SK-N-SH treated with all-trans-retinoic acid at 6 μM for 48 hours (cell line): Measurements from ENCODE around the gene SLC12A4.

Source experiments
- ATAC-seq: fragments of 200-7000 bp; cut with Tn5 transposase; 3 replicates; pipeline ENCODE4 v1.9.1; 2020; ENCODE audit warnings: mild to moderate bottlenecking, moderate library complexity
- ARNTL ChIP-seq: fragments of 450-650 bp; formaldehyde crosslinking; IDR thresholded peaks from 2 replicates; pipeline ENCODE4 v1.5.0; 2020; ENCODE audit warnings: low read depth, mild to moderate bottlenecking, moderate library complexity, borderline replicate concordance
- BACH2 ChIP-seq: fragments of 250-450 bp; sonication (Bioruptor Pico); IDR thresholded peaks from 2 replicates; pipeline ENCODE4 v1.9.0; 2021; ENCODE audit warnings: mild to moderate bottlenecking, borderline replicate concordance
- ESRRG ChIP-seq: fragments of 250-450 bp; sonication (Bioruptor Pico); IDR thresholded peaks from 2 replicates; pipeline ENCODE4 v1.6.1; 2021; ENCODE audit warnings: mild to moderate bottlenecking
- GLIS3 ChIP-seq: fragments of 250-450 bp; sonication (Bioruptor Pico); IDR thresholded peaks from 2 replicates; pipeline ENCODE4 v1.5.0; 2020; ENCODE audit warnings: mild to moderate bottlenecking, moderate library complexity
- OSR1 ChIP-seq: fragments of 250-450 bp; sonication (Bioruptor Pico); IDR thresholded peaks from 2 replicates; pipeline ENCODE4 v1.8.0; 2022; ENCODE audit warnings: moderate library complexity, mild to moderate bottlenecking, inconsistent platforms
- PPARA ChIP-seq: fragments of 250-450 bp; sonication (Bioruptor Pico); IDR thresholded peaks from 2 replicates; pipeline ENCODE4 v1.5.0; 2020; ENCODE audit warnings: mild to moderate bottlenecking, borderline replicate concordance
- SNAI2 ChIP-seq: fragments of 250-450 bp; sonication (Bioruptor Pico); IDR thresholded peaks from 2 replicates; pipeline ENCODE4 v1.5.0; 2020; ENCODE audit warnings: mild to moderate bottlenecking, moderate library complexity
- TCF4 ChIP-seq: fragments of 250-450 bp; sonication (Bioruptor Pico); IDR thresholded peaks from 2 replicates; pipeline ENCODE4 v1.8.0; 2021; ENCODE audit warnings: mild to moderate bottlenecking, moderate library complexity, borderline replicate concordance
- ZC3H10 ChIP-seq: fragments of 250-450 bp; sonication (Bioruptor Pico); IDR thresholded peaks from 2 replicates; pipeline ENCODE4 v1.5.1; 2021; ENCODE audit warnings: mild to moderate bottlenecking, moderate library complexity
- ZNF565 ChIP-seq: fragments of 450-650 bp; formaldehyde crosslinking; conservative IDR thresholded peaks from 2 replicates; pipeline ENCODE4 v1.5.0; 2020; ENCODE audit warnings: low read depth, mild to moderate bottlenecking, moderate library complexity
- ZNF70 ChIP-seq: fragments of 450-650 bp; formaldehyde crosslinking; IDR thresholded peaks from 2 replicates; pipeline ENCODE4 v1.5.0; 2020; ENCODE audit warnings: mild to moderate bottlenecking, moderate library complexity
- ZNF8 ChIP-seq: fragments of 450-650 bp; formaldehyde crosslinking; IDR thresholded peaks from 2 replicates; pipeline ENCODE4 v1.5.0; 2020; ENCODE audit warnings: mild to moderate bottlenecking, moderate library complexity
- TF ChIP-seq, protein P1 (sequence below): fragments of 250-450 bp; sonication (Bioruptor Pico); IDR thresholded peaks from 2 replicates; pipeline ENCODE4 v1.5.1; 2021; ENCODE audit warnings: mild to moderate bottlenecking, moderate library complexity
- TF ChIP-seq, protein P2 (sequence below): fragments of 250-450 bp; sonication (Bioruptor Pico); IDR thresholded peaks from 2 replicates; pipeline ENCODE4 v1.5.0; 2020; ENCODE audit warnings: mild to moderate bottlenecking, moderate library complexity
- TF ChIP-seq, protein P3 (sequence below): fragments of 250-450 bp; sonication (Bioruptor Pico); IDR thresholded peaks from 2 replicates; pipeline ENCODE4 v1.5.1; 2020; ENCODE audit warnings: low read depth, mild to moderate bottlenecking, moderate library complexity
- TF ChIP-seq, protein P4 (sequence below): fragments of 250-450 bp; sonication (Bioruptor Pico); IDR thresholded peaks from 2 replicates; pipeline ENCODE4 v1.8.0; 2021; ENCODE audit warnings: low read depth, mild to moderate bottlenecking, moderate library complexity, borderline replicate concordance

The SLC12A4 gene

DNA sequence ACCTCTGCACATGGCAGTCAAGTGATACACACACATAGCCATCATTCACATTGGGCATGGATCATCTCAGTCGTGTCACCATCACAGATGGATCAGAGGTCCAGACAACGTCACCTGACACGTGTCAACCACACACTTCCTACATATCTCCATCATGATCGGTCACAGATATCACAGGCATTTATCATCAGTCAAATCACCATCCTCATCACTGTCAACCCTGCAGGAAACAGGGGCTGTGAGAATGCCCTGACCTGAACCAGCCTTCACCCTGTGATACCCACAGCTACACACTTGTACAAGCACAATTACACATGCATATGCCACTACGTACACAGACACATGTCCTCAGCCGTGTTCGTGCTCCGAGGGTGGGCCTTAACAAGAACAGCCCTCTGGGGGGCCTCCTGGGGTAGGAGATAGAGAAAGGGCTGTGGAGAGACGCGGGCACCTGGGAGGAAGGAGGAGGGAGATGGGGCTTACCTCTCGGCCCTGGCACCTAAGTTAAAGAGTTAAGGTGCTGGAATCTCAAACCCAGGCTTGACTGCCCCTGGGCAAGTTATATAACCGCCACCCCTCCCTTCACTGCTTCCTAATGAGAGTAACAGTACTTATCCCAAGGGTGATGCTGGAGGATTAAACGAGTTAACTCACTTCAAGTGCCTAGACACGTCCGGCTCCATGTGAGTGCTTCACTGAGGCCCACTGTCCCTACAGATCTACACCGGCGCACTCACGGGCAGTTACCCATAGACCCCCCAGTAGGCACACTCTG, 1.1 kb downstream of the SLC12A4 start:
- peak; percentile 7 for ATAC-seq
- TF ChIP-seq, protein P1, sequence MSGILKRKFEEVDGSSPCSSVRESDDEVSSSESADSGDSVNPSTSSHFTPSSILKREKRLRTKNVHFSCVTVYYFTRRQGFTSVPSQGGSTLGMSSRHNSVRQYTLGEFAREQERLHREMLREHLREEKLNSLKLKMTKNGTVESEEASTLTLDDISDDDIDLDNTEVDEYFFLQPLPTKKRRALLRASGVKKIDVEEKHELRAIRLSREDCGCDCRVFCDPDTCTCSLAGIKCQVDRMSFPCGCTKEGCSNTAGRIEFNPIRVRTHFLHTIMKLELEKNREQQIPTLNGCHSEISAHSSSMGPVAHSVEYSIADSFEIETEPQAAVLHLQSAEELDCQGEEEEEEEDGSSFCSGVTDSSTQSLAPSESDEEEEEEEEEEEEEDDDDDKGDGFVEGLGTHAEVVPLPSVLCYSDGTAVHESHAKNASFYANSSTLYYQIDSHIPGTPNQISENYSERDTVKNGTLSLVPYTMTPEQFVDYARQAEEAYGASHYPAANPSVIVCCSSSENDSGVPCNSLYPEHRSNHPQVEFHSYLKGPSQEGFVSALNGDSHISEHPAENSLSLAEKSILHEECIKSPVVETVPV (CRISPR knock-in tag): no peak
- TF ChIP-seq, protein P2, sequence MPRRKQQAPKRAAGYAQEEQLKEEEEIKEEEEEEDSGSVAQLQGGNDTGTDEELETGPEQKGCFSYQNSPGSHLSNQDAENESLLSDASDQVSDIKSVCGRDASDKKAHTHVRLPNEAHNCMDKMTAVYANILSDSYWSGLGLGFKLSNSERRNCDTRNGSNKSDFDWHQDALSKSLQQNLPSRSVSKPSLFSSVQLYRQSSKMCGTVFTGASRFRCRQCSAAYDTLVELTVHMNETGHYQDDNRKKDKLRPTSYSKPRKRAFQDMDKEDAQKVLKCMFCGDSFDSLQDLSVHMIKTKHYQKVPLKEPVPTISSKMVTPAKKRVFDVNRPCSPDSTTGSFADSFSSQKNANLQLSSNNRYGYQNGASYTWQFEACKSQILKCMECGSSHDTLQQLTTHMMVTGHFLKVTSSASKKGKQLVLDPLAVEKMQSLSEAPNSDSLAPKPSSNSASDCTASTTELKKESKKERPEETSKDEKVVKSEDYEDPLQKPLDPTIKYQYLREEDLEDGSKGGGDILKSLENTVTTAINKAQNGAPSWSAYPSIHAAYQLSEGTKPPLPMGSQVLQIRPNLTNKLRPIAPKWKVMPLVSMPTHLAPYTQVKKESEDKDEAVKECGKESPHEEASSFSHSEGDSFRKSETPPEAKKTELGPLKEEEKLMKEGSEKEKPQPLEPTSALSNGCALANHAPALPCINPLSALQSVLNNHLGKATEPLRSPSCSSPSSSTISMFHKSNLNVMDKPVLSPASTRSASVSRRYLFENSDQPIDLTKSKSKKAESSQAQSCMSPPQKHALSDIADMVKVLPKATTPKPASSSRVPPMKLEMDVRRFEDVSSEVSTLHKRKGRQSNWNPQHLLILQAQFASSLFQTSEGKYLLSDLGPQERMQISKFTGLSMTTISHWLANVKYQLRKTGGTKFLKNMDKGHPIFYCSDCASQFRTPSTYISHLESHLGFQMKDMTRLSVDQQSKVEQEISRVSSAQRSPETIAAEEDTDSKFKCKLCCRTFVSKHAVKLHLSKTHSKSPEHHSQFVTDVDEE: no peak
- TF ChIP-seq ESRRG (CRISPR knock-in tag) (no peak), ZNF70 (CRISPR knock-in tag) (no peak), ARNTL (CRISPR knock-in tag) (no peak), TCF4 (no peak), ZNF565 (CRISPR knock-in tag) (no peak), ZC3H10 (CRISPR knock-in tag) (no peak), SNAI2 (CRISPR knock-in tag) (no peak), GLIS3 (CRISPR knock-in tag) (no peak), OSR1 (no peak)
- TF ChIP-seq, protein P3, sequence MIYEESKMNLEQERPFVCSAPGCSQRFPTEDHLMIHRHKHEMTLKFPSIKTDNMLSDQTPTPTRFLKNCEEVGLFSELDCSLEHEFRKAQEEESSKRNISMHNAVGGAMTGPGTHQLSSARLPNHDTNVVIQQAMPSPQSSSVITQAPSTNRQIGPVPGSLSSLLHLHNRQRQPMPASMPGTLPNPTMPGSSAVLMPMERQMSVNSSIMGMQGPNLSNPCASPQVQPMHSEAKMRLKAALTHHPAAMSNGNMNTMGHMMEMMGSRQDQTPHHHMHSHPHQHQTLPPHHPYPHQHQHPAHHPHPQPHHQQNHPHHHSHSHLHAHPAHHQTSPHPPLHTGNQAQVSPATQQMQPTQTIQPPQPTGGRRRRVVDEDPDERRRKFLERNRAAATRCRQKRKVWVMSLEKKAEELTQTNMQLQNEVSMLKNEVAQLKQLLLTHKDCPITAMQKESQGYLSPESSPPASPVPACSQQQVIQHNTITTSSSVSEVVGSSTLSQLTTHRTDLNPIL: no peak

DNA sequence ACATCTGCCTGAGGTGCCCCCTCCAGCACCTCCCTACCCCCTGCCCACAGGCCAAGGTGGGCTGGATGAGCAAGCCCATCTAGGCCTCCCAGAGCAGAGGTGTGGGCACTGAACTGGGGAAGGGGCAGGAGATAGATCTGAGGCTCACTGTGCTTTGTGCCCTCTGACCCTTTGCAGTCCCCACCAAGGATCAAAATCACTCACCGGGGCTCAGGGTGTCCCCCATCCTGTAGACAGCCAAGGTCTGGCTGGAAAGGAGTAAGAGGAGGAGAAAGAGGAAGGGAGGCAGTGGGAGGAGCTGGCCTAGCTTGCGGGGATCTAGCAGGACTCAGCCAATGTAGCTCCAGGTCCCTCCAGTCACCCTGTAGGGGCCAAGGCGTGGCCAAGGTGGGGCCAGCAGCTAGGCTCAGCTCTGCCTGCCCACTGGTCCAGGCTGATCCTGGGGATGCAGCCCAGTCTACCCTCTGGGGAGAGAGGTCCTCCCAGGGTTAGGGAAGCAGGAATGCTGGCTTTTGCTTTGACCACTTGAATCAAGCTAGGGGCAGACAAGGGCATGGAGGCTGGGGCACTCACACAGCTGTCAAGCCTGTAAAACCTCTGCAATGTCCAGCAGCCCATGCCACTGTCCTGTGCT, 1.8 kb downstream of the SLC12A4 start:
- no peak for TF ChIP-seq ARNTL (CRISPR knock-in tag)
- TF ChIP-seq SNAI2 (CRISPR knock-in tag): no peak
- TF ChIP-seq BACH2 (CRISPR knock-in tag): no peak
- TF ChIP-seq, protein P4, sequence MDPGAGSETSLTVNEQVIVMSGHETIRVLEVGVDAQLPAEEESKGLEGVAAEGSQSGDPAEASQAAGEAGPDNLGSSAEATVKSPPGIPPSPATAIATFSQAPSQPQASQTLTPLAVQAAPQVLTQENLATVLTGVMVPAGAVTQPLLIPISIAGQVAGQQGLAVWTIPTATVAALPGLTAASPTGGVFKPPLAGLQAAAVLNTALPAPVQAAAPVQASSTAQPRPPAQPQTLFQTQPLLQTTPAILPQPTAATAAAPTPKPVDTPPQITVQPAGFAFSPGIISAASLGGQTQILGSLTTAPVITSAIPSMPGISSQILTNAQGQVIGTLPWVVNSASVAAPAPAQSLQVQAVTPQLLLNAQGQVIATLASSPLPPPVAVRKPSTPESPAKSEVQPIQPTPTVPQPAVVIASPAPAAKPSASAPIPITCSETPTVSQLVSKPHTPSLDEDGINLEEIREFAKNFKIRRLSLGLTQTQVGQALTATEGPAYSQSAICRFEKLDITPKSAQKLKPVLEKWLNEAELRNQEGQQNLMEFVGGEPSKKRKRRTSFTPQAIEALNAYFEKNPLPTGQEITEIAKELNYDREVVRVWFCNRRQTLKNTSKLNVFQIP (CRISPR knock-in tag): no peak
- TF ChIP-seq PPARA (CRISPR knock-in tag): no peak
- TF ChIP-seq, all 23 proteins: peak for 0
- ATAC-seq: peak; percentile 14

DNA sequence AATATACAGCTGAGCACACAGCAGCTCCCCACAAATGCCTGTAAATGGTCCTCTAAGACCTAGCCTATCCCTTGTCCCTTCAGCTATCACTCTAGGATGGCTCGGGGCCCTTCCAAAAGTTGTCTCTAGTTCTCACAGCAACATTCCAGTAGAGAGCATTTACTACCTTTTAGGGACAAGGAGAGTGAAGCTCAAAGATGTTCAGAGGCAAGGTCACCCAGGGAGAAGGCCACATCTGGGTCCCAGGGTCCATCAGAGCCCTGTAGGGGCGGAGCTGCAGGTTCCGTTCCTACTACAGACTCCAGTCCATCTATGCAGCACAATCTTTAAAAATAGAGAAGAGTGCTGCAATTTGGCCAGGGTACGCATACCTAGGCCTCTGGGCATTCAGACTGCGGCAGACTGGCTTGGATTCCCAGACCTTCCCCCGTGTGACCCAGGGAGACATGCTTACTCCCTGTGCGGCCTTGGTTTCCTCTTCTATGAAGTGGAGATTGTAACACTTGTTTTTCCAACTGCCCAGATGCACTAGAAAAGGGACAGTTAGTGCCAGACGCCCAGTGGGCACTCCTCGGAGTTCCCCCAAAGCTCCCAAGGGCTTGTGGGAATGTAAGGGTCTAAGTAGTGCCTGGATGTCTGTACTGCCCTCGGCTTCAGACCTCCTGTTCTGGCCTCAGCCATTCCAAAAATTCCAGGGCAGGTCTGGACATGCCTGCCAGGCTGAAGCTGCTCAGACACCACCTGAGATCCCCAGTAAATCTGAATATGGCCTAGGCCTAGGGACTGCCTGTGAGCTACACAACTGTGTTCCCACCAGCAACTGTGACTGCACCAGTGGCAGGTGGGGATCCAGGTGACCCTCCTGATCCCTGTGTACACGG, 2.5 kb downstream of the SLC12A4 start:
- no peak for ATAC-seq
- TF ChIP-seq, protein P4 (CRISPR knock-in tag): no peak
- TF ChIP-seq ZC3H10 (CRISPR knock-in tag): 0 out of 2 replicates have a peak, but pooled peaks have one; percentile 38
- TF ChIP-seq ZNF8 (CRISPR knock-in tag): no peak
